Kidney capillary endothelial cell (primary cell): ENCODE measurements around the gene PTGIS.
A peak's percentile ranks its signal among the peaks of the same experiment; 100 is the strongest.

Source experiments
- DNase-seq: peaks from one replicate; pipeline ENCODE4 v3.0.0-alpha.2; 2018; ENCODE audit warnings: low spot score

The PTGIS gene

DNA sequence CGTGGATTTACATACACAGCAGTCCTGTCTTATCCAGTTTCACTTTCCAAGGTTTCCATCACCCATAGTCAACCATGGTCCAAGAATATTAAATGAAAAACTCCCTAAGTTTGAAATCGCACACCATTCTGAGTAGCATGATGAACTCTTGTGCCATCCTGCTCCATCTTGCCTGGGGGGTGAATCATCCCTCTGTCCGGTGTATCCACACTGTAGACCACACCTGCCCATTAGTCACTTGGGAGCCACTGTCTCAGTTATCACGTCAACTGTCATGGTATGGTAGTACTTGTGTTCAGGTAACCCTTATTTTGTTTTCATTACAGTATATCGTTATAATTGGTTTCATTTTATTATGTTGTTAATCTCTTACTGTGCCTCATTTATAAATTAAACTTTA, 38.5 kb downstream of the PTGIS start:
- no peak for DNase-seq

DNA sequence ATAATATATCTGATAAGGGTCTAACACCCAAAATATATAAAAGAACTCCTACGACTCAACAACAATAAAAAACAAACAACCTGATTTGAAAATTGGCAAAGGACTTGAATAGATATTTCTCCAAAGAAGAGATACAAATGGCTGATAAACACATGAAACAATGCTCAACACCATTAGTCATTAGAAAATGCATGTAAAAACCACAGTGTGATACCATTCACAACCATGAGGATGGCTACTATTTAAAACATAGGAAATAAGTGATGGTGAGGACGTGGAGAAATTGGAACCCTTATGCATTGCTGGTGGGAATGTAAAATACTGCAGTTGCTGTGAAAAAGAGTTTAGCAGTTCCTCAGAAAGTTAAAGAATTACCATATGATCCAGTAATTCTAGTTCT, 41.4 kb downstream of the PTGIS start:
- no peak for DNase-seq

DNA sequence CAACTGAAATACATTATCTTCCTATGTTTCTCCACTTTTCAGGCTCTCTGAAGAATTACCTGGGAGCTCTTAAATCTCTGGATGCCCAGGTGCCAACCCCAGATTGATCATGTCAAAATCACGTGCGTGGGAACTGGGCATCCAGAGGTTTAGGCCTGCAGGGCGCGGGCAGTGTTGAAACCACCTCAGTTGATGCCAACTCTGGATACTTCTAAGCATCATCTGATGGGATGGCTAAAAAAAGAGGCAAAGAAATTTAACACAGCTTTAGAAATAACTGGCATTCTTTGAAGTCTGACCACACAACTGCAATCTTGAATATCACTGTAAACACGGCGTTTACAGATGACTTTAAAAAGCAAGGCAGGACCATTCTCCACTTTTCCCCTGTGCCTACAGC, 41.9 kb downstream of the PTGIS start:
- DNase-seq, result no peak

- no peak for DNase-seq
Observed at GRCh38 chr20:49523767-49524360, 44.1 kb downstream of the PTGIS start.

GRCh38 chr20:49521356-49521755, 46.6 kb downstream of the PTGIS start:
- no peak for DNase-seq

DNA sequence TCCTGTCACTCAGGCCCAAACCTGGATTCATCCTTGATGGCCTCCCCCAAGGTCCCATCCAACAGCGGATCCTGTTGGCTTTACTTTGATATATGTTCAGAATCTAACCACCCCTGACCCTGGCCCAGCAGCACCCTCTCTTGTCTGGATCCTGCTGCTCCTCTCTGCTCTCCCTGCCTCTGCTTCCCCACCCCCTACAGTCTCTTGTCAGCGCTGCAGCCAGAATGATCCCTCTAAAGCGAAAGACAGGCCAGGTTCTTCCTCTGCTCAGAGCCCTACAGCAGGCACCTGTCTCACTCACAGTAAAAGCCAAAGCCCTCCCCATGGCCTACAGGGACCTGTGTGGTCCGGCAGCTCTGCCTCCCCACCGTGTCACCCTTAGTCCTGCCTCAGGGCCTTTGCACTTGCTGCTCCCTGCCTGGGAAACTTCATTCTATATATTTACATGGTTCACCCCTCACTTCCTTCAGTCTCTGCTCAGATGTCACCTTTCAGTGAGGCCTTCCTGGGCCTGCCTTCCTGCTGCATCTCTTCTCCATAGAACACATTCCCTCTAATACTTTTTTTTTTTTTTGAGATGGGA, 48.1 kb downstream of the PTGIS start:
- DNase-seq, result no peak

DNA sequence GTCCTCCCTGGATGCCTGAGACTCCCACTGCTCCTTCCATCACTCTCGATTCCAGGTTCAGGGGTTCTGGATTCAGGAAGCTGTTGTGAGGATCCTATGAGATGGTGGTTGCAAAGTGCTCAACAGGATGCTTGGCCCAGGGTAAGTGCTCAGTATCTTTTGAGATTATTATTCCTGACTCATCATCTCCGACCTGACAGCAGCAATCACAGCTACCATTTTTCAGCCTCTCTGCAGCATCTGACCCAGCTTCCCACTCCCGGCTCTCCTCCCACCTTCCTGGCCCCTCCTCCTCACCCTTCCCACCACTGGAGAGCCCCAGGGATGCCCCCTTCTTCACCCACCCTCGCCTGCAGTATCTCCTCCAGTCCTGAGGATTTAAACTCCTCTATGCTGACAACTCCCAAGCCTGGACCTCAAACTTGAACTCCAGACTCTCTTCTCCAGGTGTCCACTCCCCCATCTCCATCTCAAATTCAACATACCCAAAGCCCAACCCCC, 48.7 kb downstream of the PTGIS start:
- DNase-seq, result no peak

DNA sequence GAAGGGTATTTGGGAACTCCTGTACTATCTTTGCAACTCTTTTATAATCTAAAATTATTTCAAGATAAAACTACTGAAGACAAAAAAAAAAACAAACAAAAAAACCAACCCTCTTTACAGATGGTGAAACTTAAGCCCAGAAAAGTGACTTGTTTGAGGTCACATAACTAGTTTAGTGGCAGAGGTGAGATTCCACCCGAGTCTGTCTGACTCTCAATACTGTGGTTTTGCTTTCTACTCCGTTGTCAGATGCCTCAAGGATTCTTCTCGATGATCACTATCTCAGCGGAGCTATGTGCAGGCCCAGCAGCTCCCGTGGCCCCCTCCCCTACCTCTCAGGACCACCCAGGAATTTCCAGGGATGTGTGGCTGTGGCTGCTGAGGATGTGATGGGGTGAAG, 49.4 kb downstream of the PTGIS start:
- DNase-seq, result no peak

GRCh38 chr20:49517805-49518100, 50.2 kb downstream of the PTGIS start:
- no peak for DNase-seq

- no peak for DNase-seq
Observed at GRCh38 chr20:49516916-49517804, 50.8 kb downstream of the PTGIS start.

- no peak for DNase-seq
Observed at GRCh38 chr20:49515586-49515985, 52.4 kb downstream of the PTGIS start.

GRCh38 chr20:49513517-49513916, 54.4 kb downstream of the PTGIS start:
- DNase-seq, result no peak

DNA sequence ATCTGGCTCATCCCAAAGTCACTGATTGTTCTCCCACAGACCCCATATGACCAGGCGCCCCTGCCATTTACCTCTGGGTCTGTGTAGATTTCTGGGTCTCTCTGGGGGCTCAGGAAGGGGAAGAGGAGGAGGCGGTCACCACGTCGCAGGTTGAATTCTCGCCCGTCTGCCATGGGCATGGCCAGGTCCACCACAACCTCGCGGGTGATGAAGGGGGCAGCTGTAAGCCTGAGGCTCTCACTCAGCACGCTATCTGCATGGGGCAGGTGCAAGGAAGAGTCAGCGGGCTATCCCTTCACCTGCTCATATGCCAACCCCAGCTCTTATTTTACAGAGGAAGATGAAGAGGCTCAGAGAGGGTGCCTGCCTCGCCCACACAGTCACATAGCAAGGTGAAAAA, 54.9 kb downstream of the PTGIS start:
- DNase-seq, result no peak

DNA sequence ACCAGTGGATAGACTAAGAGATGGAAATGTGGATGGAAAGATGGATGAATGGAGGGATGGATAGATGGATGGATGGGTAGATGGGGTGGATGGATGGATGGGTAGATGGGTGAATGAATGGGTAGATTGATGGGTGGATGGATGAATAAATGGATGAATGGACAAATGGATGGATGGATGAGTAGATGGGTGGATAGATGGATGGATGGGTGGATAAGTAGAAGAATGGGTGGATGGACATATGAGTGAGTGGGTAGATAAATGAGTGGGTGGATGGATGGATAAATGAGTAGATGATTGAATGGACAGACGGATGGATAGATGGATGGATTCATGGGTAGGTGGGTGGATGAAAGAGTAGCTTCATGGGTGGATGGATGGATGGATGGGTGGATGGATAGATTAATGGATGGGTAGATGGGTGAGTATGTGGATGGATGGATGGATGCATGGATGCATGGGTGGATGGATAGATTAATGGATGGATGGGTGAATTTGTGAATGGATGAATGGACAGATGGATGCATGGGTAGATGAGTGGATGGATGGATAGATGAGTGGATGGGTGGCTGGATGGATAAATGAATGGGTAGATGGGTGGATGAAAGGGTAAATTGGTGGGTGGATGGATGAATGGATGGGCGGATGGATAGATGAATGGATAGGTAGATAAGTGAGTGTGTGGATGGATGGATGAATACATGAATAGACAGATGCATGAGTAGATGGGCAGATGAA, 56.0 kb downstream of the PTGIS start:
- no peak for DNase-seq

- no peak for DNase-seq
Observed at GRCh38 chr20:49510562-49511122, 57.3 kb downstream of the PTGIS start.

GRCh38 chr20:49508435-49509199, 59.3 kb downstream of the PTGIS start:
- peak; percentile 30 for DNase-seq

GRCh38 chr20:49507741-49508434, 60.0 kb downstream of the PTGIS start:
- no peak for DNase-seq

DNA sequence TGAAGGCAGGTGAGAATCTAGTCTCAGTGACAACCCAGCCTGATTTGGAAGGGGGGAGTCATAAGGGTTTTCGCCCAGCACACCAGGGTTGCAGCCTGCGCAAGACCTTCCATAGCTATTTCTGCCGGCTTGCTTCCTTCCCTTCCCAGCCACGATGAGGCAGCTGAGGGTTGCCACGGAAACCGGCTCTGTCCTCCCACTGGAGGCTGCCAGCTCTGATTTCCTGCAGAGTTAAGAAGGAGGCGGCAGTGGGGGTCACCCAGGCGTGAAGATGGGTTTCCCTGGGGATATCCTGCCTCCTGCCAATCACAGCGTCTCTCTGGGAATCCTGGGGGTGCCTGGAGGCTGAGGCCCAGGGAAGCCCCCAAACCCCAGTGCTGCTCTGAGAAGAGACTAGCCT, 62.4 kb downstream of the PTGIS start:
- DNase-seq, result peak; percentile 34

DNA sequence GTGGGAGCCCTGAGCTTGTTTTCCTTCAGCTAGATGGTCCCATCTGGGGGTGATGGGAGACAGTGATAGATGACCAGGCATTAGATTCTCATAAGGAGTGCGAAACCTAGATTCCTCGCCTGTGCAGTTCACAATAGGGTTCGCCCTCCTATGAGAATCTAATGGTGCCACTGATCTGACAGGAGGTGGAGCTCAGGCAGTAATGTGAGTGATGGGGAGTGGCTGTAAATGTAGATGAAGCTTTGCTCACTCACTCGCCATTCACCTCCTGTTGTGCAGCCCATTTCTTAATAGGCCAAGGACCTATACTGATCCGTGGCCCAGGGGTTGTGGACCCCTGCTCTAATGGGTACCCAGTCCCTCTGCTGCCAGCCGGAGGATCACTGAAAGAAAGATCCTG, 64.8 kb downstream of the PTGIS start:
- DNase-seq, result no peak

DNA sequence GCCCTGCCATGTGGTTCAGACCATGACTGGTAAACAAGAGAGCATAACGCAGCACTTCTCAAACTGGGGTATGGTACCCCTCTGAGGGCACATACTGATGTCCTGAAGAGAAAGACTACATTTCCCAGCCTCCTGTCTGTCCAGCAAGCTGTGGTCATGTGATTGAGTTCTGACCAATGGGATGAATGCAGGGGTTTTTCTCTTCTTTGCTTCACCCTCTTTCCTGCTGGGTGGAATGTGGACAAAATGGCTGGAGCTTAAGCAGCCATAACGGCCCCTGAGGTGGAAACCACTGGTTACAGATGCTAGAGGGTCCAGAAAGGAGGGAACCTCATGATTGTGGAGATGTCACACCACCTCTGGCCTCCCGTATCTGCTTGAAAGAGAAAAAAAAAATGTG, 66.0 kb downstream of the PTGIS start:
- no peak for DNase-seq

DNA sequence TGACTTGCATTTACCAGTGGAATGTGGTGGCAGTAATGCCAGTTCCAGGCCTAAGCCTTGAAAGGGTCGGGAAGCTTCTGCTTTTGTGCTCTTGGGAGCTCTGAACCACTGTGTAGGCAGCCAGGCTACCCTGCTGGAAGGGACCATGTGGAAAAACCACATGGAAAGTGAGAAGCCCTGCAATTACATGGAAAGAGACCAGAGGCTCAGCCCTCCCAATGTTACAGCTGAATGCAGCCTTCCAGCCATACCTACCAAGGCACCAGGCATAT, 70.6 kb downstream of the PTGIS start:
- DNase-seq, result no peak
